LNCaP clone FGC (cell line): ENCODE results near the gene FLT4.

Source experiments
- DNase-seq: peaks from one replicate; pipeline ENCODE4 v3.0.0-alpha.2; 2011; ENCODE audit warnings: low read depth
- H3K4me3 ChIP-seq: 2 replicates; pipeline ENCODE4 v1.5.1; 2011; ENCODE audit warnings: mild to moderate bottlenecking, low read depth, low read length, control low read depth
- CTCF ChIP-seq: IDR thresholded peaks from 2 replicates; pipeline ENCODE4 v1.5.1; 2012; ENCODE audit warnings: mild to moderate bottlenecking; ENCODE audit not compliant: control insufficient read depth, insufficient read depth; ENCODE audit errors: extremely low read depth

The FLT4 gene

DNA sequence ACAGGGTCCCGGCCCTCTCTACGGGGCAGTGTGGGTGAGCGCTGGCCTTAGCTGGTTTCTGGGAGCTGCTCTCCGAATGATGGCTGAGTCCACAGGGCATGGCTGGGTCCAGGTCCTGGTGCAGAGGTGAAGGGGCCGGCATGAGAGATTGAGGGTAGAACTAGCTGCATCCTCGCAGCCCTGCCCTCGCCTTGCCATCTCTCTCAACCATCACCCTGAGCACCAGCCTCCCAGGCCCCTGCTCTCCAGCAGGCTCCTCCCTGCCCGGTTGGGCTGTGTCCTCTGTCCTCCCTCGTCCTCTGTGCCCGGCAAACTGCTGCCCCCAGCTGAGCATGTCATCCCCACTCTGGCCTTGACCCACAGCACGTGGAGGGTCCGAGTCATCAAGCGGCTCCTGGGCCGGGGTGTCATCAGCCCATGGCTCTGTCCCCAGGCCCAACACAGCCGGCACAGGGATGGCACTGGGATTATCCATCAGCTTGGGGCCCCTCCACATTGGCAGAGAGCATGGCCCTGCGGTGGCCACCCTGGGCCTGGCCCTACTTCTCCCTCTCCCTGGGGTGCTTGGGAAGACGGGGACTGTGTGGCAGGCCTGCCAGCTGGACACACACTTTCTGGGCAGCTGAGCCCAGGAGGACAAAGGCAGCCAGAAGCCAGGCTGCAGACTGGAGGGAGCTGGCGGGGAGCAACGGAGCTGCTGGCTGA is 8.4 kb downstream of the FLT4 start:
- DNase-seq, result no peak
- TF ChIP-seq CTCF, result no peak
- no peak overlapping the region for H3K4me3 ChIP-seq

- TF ChIP-seq CTCF, result no peak
- no peak overlapping the region for H3K4me3 ChIP-seq
- DNase-seq, result no peak
Observed at GRCh38 chr5:180640611-180640860, 8.9 kb downstream of the FLT4 start.

- no peak for DNase-seq
- TF ChIP-seq CTCF, result no peak
- H3K4me3 ChIP-seq, result no peak overlapping the region
Observed at GRCh38 chr5:180639741-180640610, 9.4 kb downstream of the FLT4 start.

DNA sequence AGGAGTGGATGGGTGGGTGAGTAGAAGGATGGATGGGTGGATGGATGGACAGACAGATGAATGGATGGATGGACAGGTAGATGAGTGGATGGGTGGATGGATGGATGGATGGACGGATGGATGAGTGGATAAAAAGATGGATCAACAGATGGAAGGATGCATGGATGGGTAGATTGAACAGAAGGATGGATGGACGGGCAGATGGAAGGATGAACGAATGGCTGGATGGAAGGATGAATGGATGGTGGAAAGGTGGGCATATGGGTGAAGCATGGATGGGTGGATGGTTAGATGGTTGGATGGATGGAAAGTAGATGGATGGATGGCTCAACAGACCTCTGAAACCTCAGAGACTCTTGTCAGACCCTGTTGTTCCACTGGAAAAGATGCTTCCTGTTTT is 10.1 kb downstream of the FLT4 start:
- H3K4me3 ChIP-seq, result no peak overlapping the region
- no peak for TF ChIP-seq CTCF
- DNase-seq, result no peak

- no peak for TF ChIP-seq CTCF
- no peak overlapping the region for H3K4me3 ChIP-seq
- DNase-seq, result no peak
Observed at GRCh38 chr5:180637962-180638680, 11.3 kb downstream of the FLT4 start.

- DNase-seq, result no peak
- H3K4me3 ChIP-seq, result no peak overlapping the region
- TF ChIP-seq CTCF, result no peak
Observed at GRCh38 chr5:180636403-180637075, 12.9 kb downstream of the FLT4 start.
